ENCODE data around the gene RPS18.
A peak's percentile ranks its signal among the peaks of the same experiment; 100 is the strongest.

The RPS18 gene

DNA sequence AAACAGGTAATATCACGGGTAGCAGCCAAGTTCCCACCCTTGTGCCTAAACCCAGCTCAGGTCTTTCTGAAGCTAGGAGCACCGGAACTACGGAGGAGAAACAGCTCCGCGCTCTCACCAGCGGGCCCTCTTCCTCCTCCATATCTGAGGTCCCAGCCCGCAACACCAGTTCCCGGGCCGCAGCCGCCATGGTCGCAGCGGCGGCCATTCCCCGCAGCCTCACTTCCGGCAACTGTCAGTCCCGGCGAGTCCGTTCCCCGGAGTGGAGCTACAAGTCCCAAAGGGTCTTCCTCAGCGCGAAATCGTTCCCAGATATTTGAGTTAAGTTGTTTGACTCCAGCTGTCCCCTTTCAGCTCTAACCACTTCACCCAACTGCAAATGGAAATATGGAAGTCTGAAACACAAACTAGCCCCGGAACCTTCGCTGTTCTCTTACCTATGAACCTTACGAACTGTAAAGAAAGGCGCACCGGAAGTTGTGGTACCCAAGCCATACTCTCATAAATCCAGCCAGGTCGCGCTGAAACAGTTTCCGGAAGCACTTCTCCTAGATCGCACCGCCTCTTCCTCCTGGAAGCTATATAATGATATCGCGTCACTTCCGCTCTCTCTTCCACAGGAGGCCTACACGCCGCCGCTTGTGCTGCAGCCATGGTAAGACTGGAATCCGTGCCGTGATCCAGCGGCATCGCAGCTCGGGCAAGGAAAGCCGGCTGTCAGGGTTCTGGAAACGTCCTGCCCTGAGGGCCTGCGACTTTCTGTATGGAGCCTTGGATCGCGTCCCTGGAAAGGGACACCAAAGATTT lies at the start of gene RPS18, which contains the start of gene VPS52:
Gene RPS18, plus strand, starts transcription at position 608 of the 807 bp plus-strand sequence. Its CDS starts 45 bp downstream, at position 653.
Gene VPS52, minus strand, starts transcription at position 409 of the 807 bp plus-strand sequence. Its CDS starts 201 bp downstream, at position 208.
- TF ChIP-seq, protein P1, sequence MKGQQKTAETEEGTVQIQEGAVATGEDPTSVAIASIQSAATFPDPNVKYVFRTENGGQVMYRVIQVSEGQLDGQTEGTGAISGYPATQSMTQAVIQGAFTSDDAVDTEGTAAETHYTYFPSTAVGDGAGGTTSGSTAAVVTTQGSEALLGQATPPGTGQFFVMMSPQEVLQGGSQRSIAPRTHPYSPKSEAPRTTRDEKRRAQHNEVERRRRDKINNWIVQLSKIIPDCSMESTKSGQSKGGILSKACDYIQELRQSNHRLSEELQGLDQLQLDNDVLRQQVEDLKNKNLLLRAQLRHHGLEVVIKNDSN (IDR thresholded peaks at IDR 0.05), result peak; percentile 40
- no peak for TF ChIP-seq ZBTB7A (IDR thresholded peaks at IDR 0.05; ENCODE audit: low read depth)
- TF ChIP-seq EP300 (IDR thresholded peaks at IDR 0.05; ENCODE audit: borderline replicate concordance), result peak; percentile 19; the same call in 1 of the 2 replicates
- peak; percentile 55 for TF ChIP-seq TCF12 (IDR thresholded peaks at IDR 0.05; ENCODE audit: low read depth)
- TF ChIP-seq RAD21 (IDR thresholded peaks at IDR 0.05; ENCODE audit: low read depth), result no peak
- peak; percentile 96 for TF ChIP-seq YY1 (IDR thresholded peaks at IDR 0.05; ENCODE audit: low read depth)
- no peak for TF ChIP-seq CEBPB (IDR thresholded peaks at IDR 0.05)
- TF ChIP-seq NFIC (IDR thresholded peaks at IDR 0.05), result no peak
- TF ChIP-seq, protein P2, sequence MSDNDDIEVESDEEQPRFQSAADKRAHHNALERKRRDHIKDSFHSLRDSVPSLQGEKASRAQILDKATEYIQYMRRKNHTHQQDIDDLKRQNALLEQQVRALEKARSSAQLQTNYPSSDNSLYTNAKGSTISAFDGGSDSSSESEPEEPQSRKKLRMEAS (IDR thresholded peaks at IDR 0.05), result peak; percentile 98
- TF ChIP-seq TAF1 (IDR thresholded peaks at IDR 0.05; ENCODE audit: low read depth), result peak; percentile 90
- TF ChIP-seq, protein P3, sequence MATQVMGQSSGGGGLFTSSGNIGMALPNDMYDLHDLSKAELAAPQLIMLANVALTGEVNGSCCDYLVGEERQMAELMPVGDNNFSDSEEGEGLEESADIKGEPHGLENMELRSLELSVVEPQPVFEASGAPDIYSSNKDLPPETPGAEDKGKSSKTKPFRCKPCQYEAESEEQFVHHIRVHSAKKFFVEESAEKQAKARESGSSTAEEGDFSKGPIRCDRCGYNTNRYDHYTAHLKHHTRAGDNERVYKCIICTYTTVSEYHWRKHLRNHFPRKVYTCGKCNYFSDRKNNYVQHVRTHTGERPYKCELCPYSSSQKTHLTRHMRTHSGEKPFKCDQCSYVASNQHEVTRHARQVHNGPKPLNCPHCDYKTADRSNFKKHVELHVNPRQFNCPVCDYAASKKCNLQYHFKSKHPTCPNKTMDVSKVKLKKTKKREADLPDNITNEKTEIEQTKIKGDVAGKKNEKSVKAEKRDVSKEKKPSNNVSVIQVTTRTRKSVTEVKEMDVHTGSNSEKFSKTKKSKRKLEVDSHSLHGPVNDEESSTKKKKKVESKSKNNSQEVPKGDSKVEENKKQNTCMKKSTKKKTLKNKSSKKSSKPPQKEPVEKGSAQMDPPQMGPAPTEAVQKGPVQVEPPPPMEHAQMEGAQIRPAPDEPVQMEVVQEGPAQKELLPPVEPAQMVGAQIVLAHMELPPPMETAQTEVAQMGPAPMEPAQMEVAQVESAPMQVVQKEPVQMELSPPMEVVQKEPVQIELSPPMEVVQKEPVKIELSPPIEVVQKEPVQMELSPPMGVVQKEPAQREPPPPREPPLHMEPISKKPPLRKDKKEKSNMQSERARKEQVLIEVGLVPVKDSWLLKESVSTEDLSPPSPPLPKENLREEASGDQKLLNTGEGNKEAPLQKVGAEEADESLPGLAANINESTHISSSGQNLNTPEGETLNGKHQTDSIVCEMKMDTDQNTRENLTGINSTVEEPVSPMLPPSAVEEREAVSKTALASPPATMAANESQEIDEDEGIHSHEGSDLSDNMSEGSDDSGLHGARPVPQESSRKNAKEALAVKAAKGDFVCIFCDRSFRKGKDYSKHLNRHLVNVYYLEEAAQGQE (IDR thresholded peaks at IDR 0.05; ENCODE audit: low read depth), result no peak
- TF ChIP-seq FOXM1 (IDR thresholded peaks at IDR 0.05; ENCODE audit: borderline replicate concordance, low read depth), result no peak
- peak; percentile 44; the same call in 1 of the 2 replicates for TF ChIP-seq EGR1 (IDR thresholded peaks at IDR 0.05)
- TF ChIP-seq TEAD4 (IDR thresholded peaks at IDR 0.05), result peak; percentile 50
- peak; percentile 65; the same call in 1 of the 2 replicates for TF ChIP-seq CREB1 (IDR thresholded peaks at IDR 0.05; ENCODE audit: low read depth)

DNA sequence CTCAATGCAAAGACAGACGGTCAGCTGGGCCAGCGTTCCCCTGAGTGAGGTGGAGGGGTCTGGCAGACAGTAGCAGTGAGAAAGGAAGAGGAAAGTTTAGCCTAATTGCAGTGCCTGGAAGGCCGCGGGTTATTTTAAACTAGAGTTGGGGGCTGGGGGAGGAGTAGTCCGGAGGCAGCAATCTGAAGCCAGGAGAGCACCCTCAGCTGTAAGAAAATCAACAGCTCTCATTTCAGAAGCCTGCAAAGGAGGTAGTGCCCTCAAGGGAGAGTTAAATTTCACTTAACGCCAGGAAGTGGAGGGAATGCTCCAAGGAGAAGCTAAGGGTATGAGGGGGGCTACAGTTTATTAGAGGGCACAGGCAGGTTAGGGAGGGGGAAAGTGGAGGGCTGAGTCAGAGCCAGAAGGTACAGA lies 36.6 kb upstream of the RPS18 start:
- TF ChIP-seq, protein P1 (IDR thresholded peaks at IDR 0.05), result no peak
- TF ChIP-seq FOXM1 (IDR thresholded peaks at IDR 0.05; ENCODE audit: borderline replicate concordance, low read depth), result no peak

DNA sequence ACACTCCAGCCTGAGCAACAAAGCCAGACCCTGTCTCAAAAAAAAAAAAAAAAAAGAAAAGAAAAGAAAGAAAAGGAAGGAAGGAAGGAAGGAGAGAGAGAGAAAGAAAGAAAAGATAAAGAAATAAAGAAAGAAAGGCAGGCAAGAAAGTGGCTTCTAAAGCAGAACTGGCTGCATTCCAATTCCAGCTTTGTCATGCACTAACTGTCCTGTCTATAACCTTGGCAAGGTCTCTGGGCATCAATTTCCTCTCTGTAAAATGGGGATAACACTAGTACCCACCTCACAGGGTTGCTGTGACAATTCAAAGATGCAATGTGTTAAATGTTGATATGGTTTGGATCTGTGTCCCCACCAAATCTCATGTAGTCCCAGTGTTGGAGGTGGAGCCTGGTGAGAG lies 35.5 kb upstream of the RPS18 start:
- TF ChIP-seq TCF12 (IDR thresholded peaks at IDR 0.05; ENCODE audit: low read depth), result no peak
- TF ChIP-seq, protein P2 (IDR thresholded peaks at IDR 0.05), result no peak
- TF ChIP-seq, protein P3 (IDR thresholded peaks at IDR 0.05; ENCODE audit: low read depth), result no peak
- TF ChIP-seq EP300 (IDR thresholded peaks at IDR 0.05; ENCODE audit: borderline replicate concordance), result no peak
- TF ChIP-seq EGR1 (IDR thresholded peaks at IDR 0.05), result no peak
- TF ChIP-seq RAD21 (IDR thresholded peaks at IDR 0.05; ENCODE audit: low read depth), result no peak
- TF ChIP-seq FOXM1 (IDR thresholded peaks at IDR 0.05; ENCODE audit: borderline replicate concordance, low read depth), result no peak
- no peak for TF ChIP-seq CREB1 (IDR thresholded peaks at IDR 0.05; ENCODE audit: low read depth)

DNA sequence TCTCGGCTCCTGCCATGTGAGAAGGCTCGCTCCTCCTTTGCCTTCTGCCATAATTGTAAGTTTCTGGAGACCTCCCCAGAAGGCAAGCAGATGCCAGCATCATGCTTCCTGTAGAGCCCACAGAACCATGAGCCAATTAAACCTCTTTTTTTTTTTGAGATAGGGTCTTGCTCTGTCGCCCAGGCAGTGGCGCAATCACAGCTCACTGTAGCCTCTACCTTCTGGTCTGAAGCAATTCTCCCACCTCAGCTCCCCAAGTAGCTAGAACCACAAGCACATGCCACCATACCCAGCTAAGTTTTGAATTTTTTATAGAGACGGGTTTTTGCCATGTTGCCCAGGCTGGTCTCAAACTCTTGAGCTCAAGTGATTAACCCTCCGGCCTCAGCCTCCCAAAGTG lies 35.0 kb upstream of the RPS18 start:
- TF ChIP-seq RAD21 (IDR thresholded peaks at IDR 0.05; ENCODE audit: low read depth) (no peak), TEAD4 (IDR thresholded peaks at IDR 0.05) (no peak), CEBPB (IDR thresholded peaks at IDR 0.05) (no peak), YY1 (IDR thresholded peaks at IDR 0.05; ENCODE audit: low read depth) (no peak), TAF1 (IDR thresholded peaks at IDR 0.05; ENCODE audit: low read depth) (no peak), CREB1 (IDR thresholded peaks at IDR 0.05; ENCODE audit: low read depth) (no peak), ZBTB7A (IDR thresholded peaks at IDR 0.05; ENCODE audit: low read depth) (no peak), EP300 (IDR thresholded peaks at IDR 0.05; ENCODE audit: borderline replicate concordance) (no peak)
- TF ChIP-seq, protein P2 (IDR thresholded peaks at IDR 0.05), result no peak
- TF ChIP-seq, protein P1 (IDR thresholded peaks at IDR 0.05), result no peak

DNA sequence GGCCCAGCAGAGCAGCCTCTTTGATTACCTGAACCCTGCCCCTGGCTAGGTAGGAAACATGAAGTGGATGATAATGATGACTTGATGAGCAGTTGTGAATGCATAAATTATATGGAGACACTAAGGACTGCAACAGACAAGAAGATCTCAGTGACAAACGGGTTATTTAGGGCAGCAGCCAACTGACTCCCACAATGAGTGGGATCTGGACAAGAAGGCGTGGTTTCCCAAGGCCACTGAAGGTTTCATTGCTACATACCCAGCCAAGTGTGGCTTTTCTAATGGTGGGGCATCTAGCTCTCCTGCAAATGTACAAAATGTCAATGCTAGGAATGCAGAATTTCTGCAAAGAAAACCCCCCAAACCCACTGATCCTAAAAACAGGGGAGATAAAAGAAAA lies 34.1 kb upstream of the RPS18 start:
- TF ChIP-seq ZBTB7A (IDR thresholded peaks at IDR 0.05; ENCODE audit: low read depth) (no peak), TCF12 (IDR thresholded peaks at IDR 0.05; ENCODE audit: low read depth) (no peak)
- TF ChIP-seq, protein P1 (IDR thresholded peaks at IDR 0.05), result no peak

All from Ishikawa (cell line).